ENCODE data around the gene ZNF23.

- TF ChIP-seq GATA2 (IDR thresholded peaks at IDR 0.05; ENCODE audit: low read depth, low read length) (no peak), GATA3 (IDR thresholded peaks at IDR 0.05; ENCODE audit: low read depth, low read length) (no peak)
Observed at GRCh38 chr16:71421911-71422310, 40.1 kb downstream of the ZNF23 start.

Measured in SH-SY5Y (cell line).